ENCODE data around the gene SCGB3A2. TPM values are rescaled to one million over a fixed set of nuclear protein-coding genes. Genes with fewer than 3 reads are reported as not detected.

SCGB3A2 gene
- total and polyA plus RNA-seq, 2 donors (not counting 1 experiment from before 2014, with no cell fraction given): not detected

- 97% methylated on average over 4 of the region's 4 CpGs for WGBS (ENCODE audit: insufficient coverage)
- no peaks in the 10 kb centered on the region for H3K4me1 Mint-ChIP-seq
- no peak for ATAC-seq (ENCODE audit: low read depth)
These were observed 25.6 kb downstream of the SCGB3A2 start for GRCh38 chr5:147904110-147904509.

DNA sequence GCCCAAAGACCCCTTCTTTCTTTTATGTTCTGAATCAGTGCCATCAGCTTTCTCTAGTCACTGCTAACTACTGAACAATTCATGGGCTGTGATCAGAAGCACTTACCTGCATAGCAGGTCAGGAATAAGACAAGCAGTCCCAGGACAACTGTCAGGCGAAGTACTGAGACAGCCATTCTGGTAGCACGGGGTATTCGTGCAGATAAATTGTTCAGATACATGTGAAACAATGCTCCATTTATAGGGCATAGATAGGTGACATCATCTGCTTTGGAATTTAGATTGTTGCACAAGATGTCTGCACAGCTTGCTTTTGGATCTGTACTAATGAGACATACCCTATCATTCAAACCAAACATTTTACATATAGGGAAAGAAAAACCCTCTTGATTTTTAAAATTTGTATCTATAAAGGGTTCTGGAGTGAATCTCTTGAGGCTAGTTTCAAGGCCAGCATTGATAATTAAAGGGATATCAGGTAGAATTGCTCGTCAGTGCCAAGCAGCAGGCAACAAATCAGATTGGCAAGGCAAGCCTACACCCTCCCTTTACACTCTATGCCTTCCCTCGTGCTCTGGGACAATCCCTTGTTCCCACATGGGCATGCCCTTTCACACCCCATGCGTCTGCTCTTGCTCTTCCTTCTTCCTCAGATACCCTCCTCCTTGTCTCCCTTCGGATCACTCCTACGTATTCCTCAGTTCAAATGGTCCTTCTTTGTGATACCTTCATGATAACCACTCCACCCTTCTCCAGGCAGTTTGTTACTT lies 28.0 kb downstream of the SCGB3A2 start, which contains the start of gene C5orf46:
Gene C5orf46, minus strand, starts transcription at position 213 of the 770 bp plus-strand sequence. Its CDS starts 37 bp downstream, at position 176.
- Histone ChIP-seq H3K4me1 (ENCODE audit: control insufficient read depth in 2 of 2, insufficient read depth in 2 of 2, low read length in 2 of 2) (no peaks in the 10 kb centered on the region), H2AFZ (ENCODE audit: insufficient read depth, low read depth, low read length, poor library complexity, severe bottlenecking) (no peak within 1 kb of the TSS), H3K4me2 (replicated peaks; ENCODE audit: low read depth, low read length, poor library complexity, severe bottlenecking) (no peak within 1 kb of the TSS), H3K9me3 (ENCODE audit: control extremely low read depth in 1 of 3, control insufficient read depth in 2 of 3, insufficient read depth in 1 of 3, low read length in 2 of 3) (no peaks in the 10 kb centered on the region), H3K36me3 (replicated peaks in 1 of 2; ENCODE audit: control extremely low read depth in 1 of 2, control insufficient read depth in 1 of 2, extremely low read depth in 1 of 2, insufficient read depth in 2 of 2, low read length in 1 of 2) (no peaks in the 10 kb centered on the region), H4K20me1 (ENCODE audit: control insufficient read depth, insufficient read depth, low read length, poor library complexity, severe bottlenecking) (no peaks in the 10 kb centered on the region), H3K9ac (ENCODE audit: low read length) (no peak within 1 kb of the TSS), H3K27ac (ENCODE audit: low read length in 2 of 2) (no peak within 1 kb of the TSS), H3K27me3 (replicated peaks in 1 of 4; ENCODE audit: control extremely low read depth in 1 of 4, control insufficient read depth in 3 of 4, insufficient read depth in 4 of 4, low read length in 3 of 4) (no peaks in the 10 kb centered on the region), H3K4me3 (ENCODE audit: control extremely low read depth in 1 of 5, extremely low read depth in 1 of 5, insufficient read depth in 1 of 5, low read depth in 2 of 5, low read length in 4 of 5) (no peak within 1 kb of the TSS), H3K79me2 (ENCODE audit: control insufficient read depth, insufficient read depth, low read length) (no peaks in the 10 kb centered on the region)
- no peak for ATAC-seq (ENCODE audit: low read depth)
- Mint-ChIP-seq H3K4me1 (no peaks in the 10 kb centered on the region), H3K27ac (no peak within 1 kb of the TSS), H3K4me3 (no peak within 1 kb of the TSS), H3K9me3 (ENCODE audit: insufficient read depth) (no peaks in the 10 kb centered on the region), H3K27me3 (peaks cover 3% of the 10 kb centered on the region)
- TF ChIP-seq, protein P1, sequence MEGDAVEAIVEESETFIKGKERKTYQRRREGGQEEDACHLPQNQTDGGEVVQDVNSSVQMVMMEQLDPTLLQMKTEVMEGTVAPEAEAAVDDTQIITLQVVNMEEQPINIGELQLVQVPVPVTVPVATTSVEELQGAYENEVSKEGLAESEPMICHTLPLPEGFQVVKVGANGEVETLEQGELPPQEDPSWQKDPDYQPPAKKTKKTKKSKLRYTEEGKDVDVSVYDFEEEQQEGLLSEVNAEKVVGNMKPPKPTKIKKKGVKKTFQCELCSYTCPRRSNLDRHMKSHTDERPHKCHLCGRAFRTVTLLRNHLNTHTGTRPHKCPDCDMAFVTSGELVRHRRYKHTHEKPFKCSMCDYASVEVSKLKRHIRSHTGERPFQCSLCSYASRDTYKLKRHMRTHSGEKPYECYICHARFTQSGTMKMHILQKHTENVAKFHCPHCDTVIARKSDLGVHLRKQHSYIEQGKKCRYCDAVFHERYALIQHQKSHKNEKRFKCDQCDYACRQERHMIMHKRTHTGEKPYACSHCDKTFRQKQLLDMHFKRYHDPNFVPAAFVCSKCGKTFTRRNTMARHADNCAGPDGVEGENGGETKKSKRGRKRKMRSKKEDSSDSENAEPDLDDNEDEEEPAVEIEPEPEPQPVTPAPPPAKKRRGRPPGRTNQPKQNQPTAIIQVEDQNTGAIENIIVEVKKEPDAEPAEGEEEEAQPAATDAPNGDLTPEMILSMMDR (IDR thresholded peaks at IDR 0.05): no peak
- no peak for TF ChIP-seq EZH2 (IDR thresholded peaks at IDR 0.05; ENCODE audit: borderline replicate concordance, insufficient read depth, low read depth, low read length, poor library complexity, severe bottlenecking)
- intact Hi-C loops (cut with micrococcal nuclease): no loop called here
- ChIA-PET POLR2A (no interaction called here), CTCF (no interaction called here)
- WGBS (ENCODE audit: insufficient coverage): 91% methylated on average over 8 of the region's 8 CpGs
- DNase-seq: no peak

More at GRCh38 chr5:147904110-147904509, 25.6 kb downstream of the SCGB3A2 start:
- intact Hi-C loops (cut with micrococcal nuclease): no loop called here
- Histone ChIP-seq H2AFZ (ENCODE audit: insufficient read depth, low read depth, low read length, poor library complexity, severe bottlenecking) (no peak overlapping the region), H3K36me3 (replicated peaks in 1 of 2; ENCODE audit: control extremely low read depth in 1 of 2, control insufficient read depth in 1 of 2, extremely low read depth in 1 of 2, insufficient read depth in 2 of 2, low read length in 1 of 2) (no peaks in the 10 kb centered on the region), H3K79me2 (ENCODE audit: control insufficient read depth, insufficient read depth, low read length) (no peaks in the 10 kb centered on the region), H4K20me1 (ENCODE audit: control insufficient read depth, insufficient read depth, low read length, poor library complexity, severe bottlenecking) (no peaks in the 10 kb centered on the region), H3K4me1 (ENCODE audit: control insufficient read depth in 2 of 2, insufficient read depth in 2 of 2, low read length in 2 of 2) (no peaks in the 10 kb centered on the region), H3K4me2 (replicated peaks; ENCODE audit: low read depth, low read length, poor library complexity, severe bottlenecking) (no peak overlapping the region), H3K27me3 (replicated peaks in 1 of 4; ENCODE audit: control extremely low read depth in 1 of 4, control insufficient read depth in 3 of 4, insufficient read depth in 4 of 4, low read length in 3 of 4) (no peaks in the 10 kb centered on the region), H3K4me3 (ENCODE audit: control extremely low read depth in 1 of 5, extremely low read depth in 1 of 5, insufficient read depth in 1 of 5, low read depth in 2 of 5, low read length in 4 of 5) (no peak overlapping the region), H3K9me3 (ENCODE audit: control extremely low read depth in 1 of 3, control insufficient read depth in 2 of 3, insufficient read depth in 1 of 3, low read length in 2 of 3) (no peaks in the 10 kb centered on the region), H3K9ac (ENCODE audit: low read length) (no peak overlapping the region), H3K27ac (ENCODE audit: low read length in 2 of 2) (no peak overlapping the region)
- no peak for DNase-seq
- Mint-ChIP-seq H3K27ac (no peak overlapping the region), H3K9me3 (ENCODE audit: insufficient read depth) (no peaks in the 10 kb centered on the region), H3K4me3 (no peak overlapping the region), H3K27me3 (no peaks in the 10 kb centered on the region)
- ChIA-PET CTCF (no interaction called here), POLR2A (no interaction called here)
- TF ChIP-seq, protein P1 (IDR thresholded peaks at IDR 0.05): no peak
- no peak for TF ChIP-seq EZH2 (IDR thresholded peaks at IDR 0.05; ENCODE audit: borderline replicate concordance, insufficient read depth, low read depth, low read length, poor library complexity, severe bottlenecking)

Data from B cell (primary cell).